HG03558 (cell line): ENCODE data around the gene ZNF385D.

Experiments
- ATAC-seq: cut with Tn5 transposase; IDR thresholded peaks from one replicate; pipeline ENCODE4 v1.9.1; 2021; ENCODE audit warnings: moderate number of reproducible peaks; ENCODE audit not compliant: unreplicated experiment; ENCODE audit errors: extremely low read depth

ZNF385D gene

GRCh38 chr3:21620511-21621155 lies 130.4 kb downstream of the ZNF385D start:
- no peak for ATAC-seq

- no peak for ATAC-seq
Observed at GRCh38 chr3:21618695-21619094, 132.3 kb downstream of the ZNF385D start.

- no peak for ATAC-seq
Observed at GRCh38 chr3:21613372-21614070, 137.5 kb downstream of the ZNF385D start.

DNA sequence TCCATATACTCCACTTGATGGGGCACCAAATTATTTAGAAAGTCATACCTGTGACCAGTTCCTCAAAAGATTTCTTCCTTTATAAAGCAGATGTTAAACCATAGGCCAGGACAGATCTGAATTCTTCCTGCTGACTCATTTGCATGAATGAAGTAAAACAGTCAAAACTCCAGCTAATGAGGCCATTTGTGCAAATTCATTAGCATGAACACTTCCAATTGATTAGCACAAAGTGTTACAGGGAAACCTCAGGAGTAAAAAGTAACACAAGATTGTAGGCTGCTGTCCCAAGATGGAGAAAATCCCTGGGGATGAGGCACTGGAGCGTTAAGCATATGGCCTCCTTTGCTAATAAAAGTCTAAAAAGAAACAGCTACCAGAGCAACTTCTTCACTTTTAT lies 149.8 kb downstream of the ZNF385D start:
- no peak for ATAC-seq

- ATAC-seq: no peak
Observed at GRCh38 chr3:21599890-21600289, 151.1 kb downstream of the ZNF385D start.

GRCh38 chr3:21592828-21593227 lies 158.2 kb downstream of the ZNF385D start:
- ATAC-seq: no peak

GRCh38 chr3:21587894-21588293 lies 163.1 kb downstream of the ZNF385D start:
- no peak for ATAC-seq

DNA sequence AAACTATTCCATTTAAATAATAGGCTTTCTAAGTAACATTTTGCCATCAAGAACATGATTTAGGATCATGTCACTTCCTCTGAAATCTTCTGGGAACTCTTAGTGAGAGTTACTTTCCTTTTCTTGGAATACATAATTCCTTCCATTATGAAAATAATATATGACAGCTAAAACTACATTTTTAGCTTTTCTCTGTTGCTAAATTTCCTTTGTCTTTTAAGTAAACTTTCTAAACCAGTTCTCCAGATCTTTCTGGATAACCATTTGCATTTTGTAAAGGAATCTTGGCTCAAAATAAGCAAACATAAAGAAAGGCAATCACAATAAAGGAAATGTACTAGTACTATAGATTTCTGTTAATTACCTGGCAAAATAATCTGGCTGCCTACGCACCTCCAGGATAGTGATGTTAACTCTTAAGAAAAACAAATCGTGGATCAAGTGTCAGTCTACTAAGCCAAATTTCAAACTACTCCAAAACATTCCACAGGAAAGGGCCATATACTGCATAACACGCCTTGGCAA lies 165.7 kb downstream of the ZNF385D start:
- no peak for ATAC-seq

DNA sequence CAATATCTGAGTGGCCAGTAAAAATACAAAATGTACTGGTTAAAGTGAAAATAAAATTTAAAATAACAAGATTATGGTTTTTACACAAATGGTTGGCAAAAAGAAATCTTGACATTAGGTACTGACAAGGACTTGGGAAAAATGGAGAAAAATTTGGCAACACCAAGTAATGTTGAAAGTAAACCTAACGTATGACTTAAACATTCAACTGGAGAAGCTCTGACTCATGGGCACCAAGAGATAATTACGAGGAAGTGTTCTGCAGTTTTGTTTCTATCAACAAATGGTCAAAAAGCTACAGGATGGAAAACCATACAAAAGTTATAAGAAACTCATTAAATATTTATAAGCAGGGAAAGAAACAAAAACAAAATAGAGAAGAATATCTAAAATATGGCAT lies 177.7 kb downstream of the ZNF385D start:
- ATAC-seq: no peak

DNA sequence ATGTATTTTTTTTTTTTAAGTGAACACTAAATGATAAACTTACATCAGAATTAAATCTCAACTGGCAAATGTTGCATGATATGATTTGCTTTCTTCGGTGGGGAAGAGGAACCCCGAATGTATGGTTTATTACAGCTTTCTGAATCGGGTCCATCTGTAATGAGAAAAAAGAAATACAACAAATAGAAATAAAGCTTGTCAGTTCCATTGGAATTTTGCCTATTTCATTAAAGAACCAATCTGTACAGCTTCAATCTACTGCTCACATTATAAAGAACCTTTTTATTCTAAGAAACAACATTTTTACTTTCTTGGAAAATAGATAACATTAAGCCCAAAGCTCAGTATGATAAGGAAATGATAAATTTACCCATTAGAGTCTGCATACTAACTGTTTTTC lies 186.5 kb downstream of the ZNF385D start:
- ATAC-seq: no peak

DNA sequence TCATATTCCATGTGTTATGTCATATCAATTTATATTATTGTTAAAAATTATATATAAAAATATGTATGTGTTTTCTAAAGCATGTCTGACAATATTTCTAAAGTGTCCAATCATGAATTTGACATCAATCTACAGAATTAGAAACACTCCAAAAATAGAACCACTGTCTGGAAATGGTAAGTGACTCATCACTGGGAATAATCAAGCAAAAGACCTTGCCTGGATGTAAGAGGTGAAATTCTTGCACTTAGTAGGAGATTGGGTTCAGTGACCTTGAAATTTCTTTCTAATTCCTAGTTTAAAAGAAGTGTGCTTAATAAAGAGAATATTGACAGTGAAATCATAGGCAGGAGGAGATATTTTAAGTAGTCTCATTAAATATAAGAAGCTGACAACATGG lies 188.8 kb downstream of the ZNF385D start:
- no peak for ATAC-seq

- ATAC-seq: no peak
Observed at GRCh38 chr3:21561472-21561871, 189.5 kb downstream of the ZNF385D start.

GRCh38 chr3:21551019-21551418 lies 200.0 kb downstream of the ZNF385D start:
- no peak for ATAC-seq

- ATAC-seq: no peak
Observed at GRCh38 chr3:21544076-21544462, 206.9 kb downstream of the ZNF385D start.

- no peak for ATAC-seq
Observed at GRCh38 chr3:21543380-21544075, 207.5 kb downstream of the ZNF385D start.

GRCh38 chr3:21542656-21543379 lies 208.2 kb downstream of the ZNF385D start:
- no peak for ATAC-seq

DNA sequence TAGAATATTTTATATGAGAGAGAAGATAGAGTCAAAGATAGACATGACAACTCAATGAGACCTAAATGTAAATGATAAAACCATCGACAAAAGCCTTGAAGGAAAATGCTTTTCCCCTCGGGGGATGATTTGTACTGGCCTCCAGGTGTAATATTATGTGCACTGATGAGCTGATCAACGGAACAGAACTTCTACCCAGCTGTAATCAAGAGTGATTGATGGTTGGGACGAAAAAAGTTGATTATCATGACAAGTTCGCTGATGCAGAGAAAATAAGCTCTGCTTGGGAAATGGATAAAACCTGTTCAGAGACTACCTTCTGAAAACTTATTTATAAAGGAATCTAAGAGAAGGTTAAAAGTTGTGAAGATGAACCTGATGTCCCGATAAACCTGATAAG lies 210.7 kb downstream of the ZNF385D start:
- no peak for ATAC-seq

DNA sequence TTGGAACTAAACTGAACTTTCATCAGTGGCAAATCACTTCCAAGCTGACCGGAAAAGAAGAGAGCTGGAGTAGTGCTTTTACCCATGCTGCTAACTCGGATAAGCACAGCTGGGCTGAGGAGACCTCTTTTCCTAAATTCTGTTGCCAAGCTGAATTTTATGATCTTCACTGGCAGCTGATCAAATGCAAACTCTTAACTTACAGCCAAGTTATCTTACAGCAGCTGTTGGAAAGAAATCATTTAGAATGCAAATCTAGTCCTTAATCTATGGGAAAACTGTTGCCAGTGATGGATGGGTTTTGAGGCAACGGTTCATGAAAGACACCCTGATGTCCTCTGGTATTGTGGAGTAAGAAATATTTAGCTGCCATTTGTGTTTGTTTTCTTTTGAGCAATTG lies 216.5 kb downstream of the ZNF385D start:
- no peak for ATAC-seq

- no peak for ATAC-seq
Observed at GRCh38 chr3:21533002-21533401, 218.0 kb downstream of the ZNF385D start.

GRCh38 chr3:21531909-21532308 lies 219.1 kb downstream of the ZNF385D start:
- no peak for ATAC-seq
